GM19397 (cell line): ENCODE results near the gene CTNNA3.
"Not testable (repeated sequence)": the region's sequence is repeated elsewhere in the genome, so short reads cannot be mapped to it uniquely, and the experiment has no call there.

Experiments used
- ATAC-seq: cut with Tn5 transposase; IDR thresholded peaks from one replicate; pipeline ENCODE4 v1.9.1; 2021; ENCODE audit warnings: mild to moderate bottlenecking, moderate library complexity; ENCODE audit not compliant: unreplicated experiment

CTNNA3 gene

GRCh38 chr10:67696029-67696428, at the start of gene CTNNA3:
Gene CTNNA3, minus strand, starts transcription at chr10:67696195.
- ATAC-seq, result peak; percentile 51

- no peak for ATAC-seq
Observed at GRCh38 chr10:67735430-67735829, 39.4 kb upstream of the CTNNA3 start.

- ATAC-seq, result no peak
Observed at GRCh38 chr10:67733511-67733910, 37.5 kb upstream of the CTNNA3 start.

GRCh38 chr10:67725567-67725966, 29.6 kb upstream of the CTNNA3 start:
- ATAC-seq, result no peak

- ATAC-seq, result no peak
Observed at GRCh38 chr10:67723601-67724000, 27.6 kb upstream of the CTNNA3 start.

- peak; percentile 74 for ATAC-seq
Observed at GRCh38 chr10:67722113-67722512, 26.1 kb upstream of the CTNNA3 start.

GRCh38 chr10:67716455-67716854, 20.5 kb upstream of the CTNNA3 start:
- not testable (repeated sequence) for ATAC-seq

GRCh38 chr10:67705921-67706320, 9.9 kb upstream of the CTNNA3 start:
- ATAC-seq, result no peak

- ATAC-seq, result not testable (repeated sequence)
Observed at GRCh38 chr10:67699613-67700270, 3.7 kb upstream of the CTNNA3 start.

- no peak for ATAC-seq
Observed at GRCh38 chr10:67698164-67698563, 2.2 kb upstream of the CTNNA3 start.

GRCh38 chr10:67697724-67698131, 1.7 kb upstream of the CTNNA3 start:
- ATAC-seq, result peak; percentile 74

GRCh38 chr10:67696679-67697078, 684 bp upstream of the CTNNA3 start:
- no peak for ATAC-seq

- no peak for ATAC-seq
Observed at GRCh38 chr10:67695555-67695954, 440 bp downstream of the CTNNA3 start.

- not testable (repeated sequence) for ATAC-seq
Observed at GRCh38 chr10:67691861-67692260, 4.1 kb downstream of the CTNNA3 start.

GRCh38 chr10:67690540-67690939, 5.5 kb downstream of the CTNNA3 start:
- ATAC-seq, result not testable (repeated sequence)

- not testable (repeated sequence) for ATAC-seq
Observed at GRCh38 chr10:67684140-67684539, 11.9 kb downstream of the CTNNA3 start.

- ATAC-seq, result no peak
Observed at GRCh38 chr10:67678335-67678974, 17.5 kb downstream of the CTNNA3 start.

- ATAC-seq, result no peak
Observed at GRCh38 chr10:67676208-67676825, 19.7 kb downstream of the CTNNA3 start.

- no peak for ATAC-seq
Observed at GRCh38 chr10:67670401-67670800, 25.6 kb downstream of the CTNNA3 start.

GRCh38 chr10:67669978-67670377, 26.0 kb downstream of the CTNNA3 start:
- ATAC-seq, result no peak

- no peak for ATAC-seq
Observed at GRCh38 chr10:67668448-67668847, 27.5 kb downstream of the CTNNA3 start.

- ATAC-seq, result no peak
Observed at GRCh38 chr10:67667035-67667425, 29.0 kb downstream of the CTNNA3 start.
